IPS DF 4.7 (cell line): Measurements from ENCODE around the gene TROAP.
"Not testable (repeated sequence)": the region's sequence is repeated elsewhere in the genome, so short reads cannot be mapped to it uniquely, and the experiment has no call there.

Experiments
- DNase-seq: peaks from one replicate; pipeline ENCODE4 v3.0.0-alpha.2; 2013; ENCODE audit warnings: low spot score; ENCODE audit errors: extremely low read depth

TROAP gene

GRCh38 chr12:49366652-49367380 is 43.8 kb downstream of the TROAP start:
- DNase-seq = no peak

GRCh38 chr12:49367381-49368239 is 44.6 kb downstream of the TROAP start, which contains the start of gene SPATS2:
Gene SPATS2 (plus strand): TSS chr12:49367462. CDS start chr12:49461013, 93,551 bp downstream.
- no peak for DNase-seq

- DNase-seq = no peak
These were observed 45.2 kb downstream of the TROAP start for GRCh38 chr12:49368240-49368600.

- no peak for DNase-seq
These were observed 46.5 kb downstream of the TROAP start for GRCh38 chr12:49369411-49370145.

- DNase-seq = no peak
These were observed 47.5 kb downstream of the TROAP start for GRCh38 chr12:49370539-49370938.

GRCh38 chr12:49375406-49375805 is 52.4 kb downstream of the TROAP start:
- DNase-seq = no peak

GRCh38 chr12:49377386-49377785 is 54.3 kb downstream of the TROAP start:
- no peak for DNase-seq

GRCh38 chr12:49380184-49380583 is 57.1 kb downstream of the TROAP start:
- not testable (repeated sequence) for DNase-seq
